Neural progenitor cell (in vitro differentiated cells): Measurements from ENCODE around the gene DZIP1. TPM values are rescaled to one million over a fixed set of nuclear protein-coding genes. Genes with fewer than 3 reads are reported as not detected.

Source experiments
- DNase-seq: peaks from one replicate; pipeline ENCODE4 v3.0.0-alpha.2; 2016; ENCODE audit warnings: low spot score
- H2AFZ ChIP-seq: fragments of 200-600 bp; sonication (generic); replicated peaks from 2 replicates; pipeline ENCODE4 v1.6.1; 2016; ENCODE audit warnings: antibody characterized with exemption
- H3F3A ChIP-seq: fragments of 200-600 bp; sonication (generic); 2 replicates; pipeline ENCODE4 v1.6.1; 2016; ENCODE audit warnings: antibody characterized with exemption, low read depth
- H3K27ac ChIP-seq: fragments of 200-600 bp; sonication (generic); 2 replicates; pipeline ENCODE4 v1.5.1; 2016; ENCODE audit warnings: mild to moderate bottlenecking
- H3K27me3 ChIP-seq: fragments of 200-600 bp; sonication (generic); 2 replicates; pipeline ENCODE4 v1.6.1; 2016; ENCODE audit warnings: mild to moderate bottlenecking, moderate library complexity
- H3K36me3 ChIP-seq: fragments of 200-600 bp; sonication (generic); 2 replicates; pipeline ENCODE4 v1.5.1; 2016
- H3K4me1 ChIP-seq: fragments of 200-600 bp; sonication (generic); 2 replicates; pipeline ENCODE4 v1.6.1; 2016; ENCODE audit warnings: mixed run types
- H3K4me2 ChIP-seq: fragments of 200-600 bp; sonication (generic); 2 replicates; pipeline ENCODE4 v1.6.1; 2016
- H3K4me3 ChIP-seq: fragments of 200-600 bp; sonication (generic); 2 replicates; pipeline ENCODE4 v1.5.1; 2016
- H3K79me2 ChIP-seq: fragments of 200-600 bp; sonication (generic); 2 replicates; pipeline ENCODE4 v1.6.1; 2016; ENCODE audit warnings: low read depth
- H3K9ac ChIP-seq: fragments of 200-600 bp; sonication (generic); 2 replicates; pipeline ENCODE4 v1.6.1; 2016
- H3K9me3 ChIP-seq: fragments of 200-600 bp; sonication (generic); 2 replicates; pipeline ENCODE4 v1.5.1; 2016; ENCODE audit warnings: low read depth
- H4K20me1 ChIP-seq: fragments of 200-600 bp; sonication (generic); 2 replicates; pipeline ENCODE4 v1.6.1; 2016; ENCODE audit warnings: low read depth
- H3K27ac Mint-ChIP-seq: 3 replicates; pipeline ENCODE4 v1.8.0; 2021; ENCODE audit warnings: mixed read lengths
- H3K27me3 Mint-ChIP-seq: 2 replicates; pipeline ENCODE4 v1.8.0; 2022; ENCODE audit warnings: low read depth, mild to moderate bottlenecking, inconsistent platforms, moderate library complexity, mixed read lengths; ENCODE audit not compliant: insufficient read depth
- H3K36me3 Mint-ChIP-seq: 3 replicates; pipeline ENCODE4 v1.8.0; 2021; ENCODE audit warnings: mixed read lengths
- H3K4me1 Mint-ChIP-seq: 3 replicates; pipeline ENCODE4 v1.8.0; 2021; ENCODE audit warnings: mixed read lengths
- H3K4me3 Mint-ChIP-seq: 3 replicates; pipeline ENCODE4 v1.8.0; 2021; ENCODE audit warnings: mild to moderate bottlenecking, moderate library complexity, mixed read lengths
- H3K9me3 Mint-ChIP-seq: 3 replicates; pipeline ENCODE4 v1.8.0; 2020; ENCODE audit warnings: mixed read lengths
- EZH2 ChIP-seq: fragments of 200-600 bp; sonication (generic); IDR thresholded peaks from 2 replicates; pipeline ENCODE4 v1.6.1; 2017; ENCODE audit warnings: antibody characterized with exemption, mild to moderate bottlenecking, moderate library complexity
- EZH2phosphoT487 ChIP-seq: fragments of 200-600 bp; sonication (generic); IDR thresholded peaks from 2 replicates; pipeline ENCODE4 v1.6.1; 2017; ENCODE audit warnings: antibody characterized with exemption
- total RNA-seq: library from RNA; depleted of rRNA; stranded (reverse); fragments of >200 nt; gene quantifications from 2 replicates; pipeline ENCODE4 v1.2.3, GENCODE V29; 2015; ENCODE audit warnings: low replicate concordance
- TF ChIP-seq, protein P1 (sequence below): fragments of 200-600 bp; sonication (generic); IDR thresholded peaks from 2 replicates; pipeline ENCODE4 v1.5.1; 2017; ENCODE audit warnings: antibody characterized with exemption, mild to moderate bottlenecking

Gene DZIP1
- total RNA-seq, 1 donor from 2014 or later: 70.4 TPM

DNA sequence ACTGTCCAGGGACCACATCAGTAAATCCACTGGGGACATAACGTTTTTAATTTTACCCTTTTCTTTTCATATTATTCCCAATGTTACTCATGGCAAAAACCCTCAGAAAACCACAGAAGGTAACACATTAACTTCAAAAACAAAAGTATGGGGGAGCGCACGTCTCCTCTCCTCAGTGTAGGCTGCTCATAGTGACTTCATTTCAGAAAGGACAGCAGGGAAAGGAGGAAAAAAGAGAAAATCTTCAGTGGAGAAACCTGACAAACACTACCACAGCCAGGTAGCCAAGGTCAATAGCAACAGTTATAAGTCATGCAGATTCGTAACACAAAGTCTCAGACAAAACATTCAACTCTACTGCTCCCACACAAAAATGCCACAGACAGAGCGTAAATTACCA, 21.4 kb downstream of the DZIP1 start:
- no peaks in the 10 kb centered on the region for H3K4me1 ChIP-seq
- Mint-ChIP-seq H3K4me1 (no peaks in the 10 kb centered on the region), H3K36me3 (peaks cover 63% of the 10 kb centered on the region), H3K4me3 (no peak overlapping the region), H3K27ac (no peak overlapping the region), H3K9me3 (peaks cover 10% of the 10 kb centered on the region), H3K27me3 (no peaks in the 10 kb centered on the region)
- peaks cover 10% of the 10 kb centered on the region for H3K36me3 ChIP-seq
- no peak overlapping the region for H3K4me3 ChIP-seq
- DNase-seq: no peak
- H3F3A ChIP-seq: peaks cover 8% of the 10 kb centered on the region
- H3K9ac ChIP-seq: no peak overlapping the region
- H3K79me2 ChIP-seq: no peaks in the 10 kb centered on the region
- no peak overlapping the region for H3K27ac ChIP-seq
- H4K20me1 ChIP-seq: peaks cover 17% of the 10 kb centered on the region
- no peaks in the 10 kb centered on the region for H3K27me3 ChIP-seq
- TF ChIP-seq EZH2phosphoT487 (no peak), EZH2 (no peak)
- TF ChIP-seq, protein P1, sequence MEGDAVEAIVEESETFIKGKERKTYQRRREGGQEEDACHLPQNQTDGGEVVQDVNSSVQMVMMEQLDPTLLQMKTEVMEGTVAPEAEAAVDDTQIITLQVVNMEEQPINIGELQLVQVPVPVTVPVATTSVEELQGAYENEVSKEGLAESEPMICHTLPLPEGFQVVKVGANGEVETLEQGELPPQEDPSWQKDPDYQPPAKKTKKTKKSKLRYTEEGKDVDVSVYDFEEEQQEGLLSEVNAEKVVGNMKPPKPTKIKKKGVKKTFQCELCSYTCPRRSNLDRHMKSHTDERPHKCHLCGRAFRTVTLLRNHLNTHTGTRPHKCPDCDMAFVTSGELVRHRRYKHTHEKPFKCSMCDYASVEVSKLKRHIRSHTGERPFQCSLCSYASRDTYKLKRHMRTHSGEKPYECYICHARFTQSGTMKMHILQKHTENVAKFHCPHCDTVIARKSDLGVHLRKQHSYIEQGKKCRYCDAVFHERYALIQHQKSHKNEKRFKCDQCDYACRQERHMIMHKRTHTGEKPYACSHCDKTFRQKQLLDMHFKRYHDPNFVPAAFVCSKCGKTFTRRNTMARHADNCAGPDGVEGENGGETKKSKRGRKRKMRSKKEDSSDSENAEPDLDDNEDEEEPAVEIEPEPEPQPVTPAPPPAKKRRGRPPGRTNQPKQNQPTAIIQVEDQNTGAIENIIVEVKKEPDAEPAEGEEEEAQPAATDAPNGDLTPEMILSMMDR: no peak
- H3K9me3 ChIP-seq: no peaks in the 10 kb centered on the region
- H3K4me2 ChIP-seq: no peak overlapping the region
- H2AFZ ChIP-seq: no peak overlapping the region

- no peaks in the 10 kb centered on the region for H3K4me1 ChIP-seq
- Mint-ChIP-seq H3K9me3 (no peaks in the 10 kb centered on the region), H3K4me1 (no peaks in the 10 kb centered on the region), H3K4me3 (no peak overlapping the region), H3K27ac (no peak overlapping the region), H3K27me3 (no peaks in the 10 kb centered on the region), H3K36me3 (peaks cover 55% of the 10 kb centered on the region)
- no peak for DNase-seq
- H3K79me2 ChIP-seq: no peaks in the 10 kb centered on the region
- H3K4me2 ChIP-seq: no peak overlapping the region
- TF ChIP-seq, protein P1: no peak
- TF ChIP-seq EZH2phosphoT487 (no peak), EZH2 (no peak)
- H3K27me3 ChIP-seq: no peaks in the 10 kb centered on the region
- H3K4me3 ChIP-seq: no peak overlapping the region
- H2AFZ ChIP-seq: no peak overlapping the region
- peaks cover 8% of the 10 kb centered on the region for H3F3A ChIP-seq
- peaks cover 10% of the 10 kb centered on the region for H4K20me1 ChIP-seq
- H3K36me3 ChIP-seq: peaks cover 5% of the 10 kb centered on the region
- no peak overlapping the region for H3K9ac ChIP-seq
- H3K27ac ChIP-seq: no peak overlapping the region
- H3K9me3 ChIP-seq: no peaks in the 10 kb centered on the region
These were observed 23.5 kb downstream of the DZIP1 start for GRCh38 chr13:95620825-95621498.

DNA sequence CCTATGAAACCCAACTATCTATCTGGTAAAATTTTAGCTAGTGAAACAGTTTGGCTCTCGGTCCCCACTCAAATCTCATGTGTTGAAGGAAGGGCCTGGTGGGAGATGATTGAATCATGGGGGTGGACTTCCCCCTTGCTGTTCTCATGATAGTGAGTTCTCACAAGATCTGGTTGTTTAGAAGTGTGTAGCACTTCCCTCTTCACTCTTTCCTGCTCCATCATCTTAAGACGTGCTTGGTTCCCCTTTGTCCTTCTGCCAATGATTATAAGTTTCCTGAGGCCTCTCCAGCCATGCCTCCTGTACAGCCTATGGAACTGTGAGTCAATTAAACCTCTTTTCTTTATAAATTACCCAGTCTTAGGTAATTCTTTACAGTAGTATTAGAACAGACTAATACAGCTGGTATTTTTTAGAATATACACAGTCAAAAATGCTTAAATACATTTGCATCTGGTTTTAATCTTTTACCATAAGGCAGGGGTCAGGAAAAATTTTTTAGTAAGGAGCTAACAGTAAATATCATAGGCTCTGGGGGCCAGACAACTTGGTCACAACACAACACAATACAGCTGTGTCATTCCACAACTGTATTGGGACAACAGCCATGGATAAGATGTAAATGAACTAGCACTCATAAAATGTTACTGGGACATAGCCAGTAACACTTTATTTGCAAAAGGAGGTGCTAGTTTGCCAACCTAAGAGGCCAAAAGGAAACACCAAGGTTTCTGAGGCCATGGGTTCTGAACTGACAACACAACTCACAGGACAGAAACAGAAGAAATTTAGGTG, 24.3 kb downstream of the DZIP1 start:
- H3K27me3 ChIP-seq: no peaks in the 10 kb centered on the region
- H3K9me3 ChIP-seq: no peaks in the 10 kb centered on the region
- DNase-seq: no peak
- Mint-ChIP-seq H3K9me3 (no peaks in the 10 kb centered on the region), H3K27ac (no peak overlapping the region), H3K27me3 (no peaks in the 10 kb centered on the region), H3K36me3 (peaks cover 52% of the 10 kb centered on the region), H3K4me3 (no peak overlapping the region), H3K4me1 (no peaks in the 10 kb centered on the region)
- TF ChIP-seq EZH2phosphoT487: no peak
- TF ChIP-seq, protein P1: no peak
- TF ChIP-seq EZH2: no peak
- H3K36me3 ChIP-seq: peaks cover 5% of the 10 kb centered on the region
- no peak overlapping the region for H3K27ac ChIP-seq
- H3F3A ChIP-seq: peaks cover 8% of the 10 kb centered on the region
- no peak overlapping the region for H3K9ac ChIP-seq
- H3K79me2 ChIP-seq: no peaks in the 10 kb centered on the region
- H3K4me3 ChIP-seq: no peak overlapping the region
- H2AFZ ChIP-seq: no peak overlapping the region
- H4K20me1 ChIP-seq: peaks cover 8% of the 10 kb centered on the region
- H3K4me1 ChIP-seq: no peaks in the 10 kb centered on the region
- no peak overlapping the region for H3K4me2 ChIP-seq
